Measurements from ENCODE around the gene HYCC1. TPM values are rescaled to one million over a fixed set of nuclear protein-coding genes. Genes with fewer than 3 reads are reported as not detected.
A peak's percentile ranks its signal among the peaks of the same experiment; 100 is the strongest.

HYCC1 gene
- total RNA-seq, 1 donor from 2014 or later, result 50.2 TPM

- no peak for DNase-seq
Observed at GRCh38 chr7:23016345-23017253, 2.7 kb upstream of the HYCC1 start.

DNA sequence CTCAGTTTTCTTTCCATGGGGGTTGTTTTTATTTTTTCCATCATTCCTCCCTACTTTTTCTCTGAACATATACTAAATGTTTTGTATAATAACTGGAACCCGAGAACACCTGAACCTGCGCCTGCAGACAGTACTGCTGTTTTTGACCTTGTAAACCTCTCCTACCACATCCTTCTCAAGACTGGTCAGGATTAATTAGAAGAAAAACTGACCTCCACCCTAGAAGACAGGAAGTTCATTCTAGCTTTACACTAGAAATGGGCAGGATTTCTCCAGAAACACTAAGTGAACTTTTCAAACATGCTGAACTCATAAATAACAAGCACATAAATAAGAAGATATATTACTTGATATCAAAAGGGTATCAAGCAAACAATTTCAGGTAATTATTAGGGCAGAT is 751 bp upstream of the HYCC1 start:
- DNase-seq, result no peak

GRCh38 chr7:23012908-23013714 is 819 bp downstream of the HYCC1 start:
- DNase-seq, result peak; percentile 14

GRCh38 chr7:23012186-23012585 is 1.7 kb downstream of the HYCC1 start:
- DNase-seq, result no peak

DNA sequence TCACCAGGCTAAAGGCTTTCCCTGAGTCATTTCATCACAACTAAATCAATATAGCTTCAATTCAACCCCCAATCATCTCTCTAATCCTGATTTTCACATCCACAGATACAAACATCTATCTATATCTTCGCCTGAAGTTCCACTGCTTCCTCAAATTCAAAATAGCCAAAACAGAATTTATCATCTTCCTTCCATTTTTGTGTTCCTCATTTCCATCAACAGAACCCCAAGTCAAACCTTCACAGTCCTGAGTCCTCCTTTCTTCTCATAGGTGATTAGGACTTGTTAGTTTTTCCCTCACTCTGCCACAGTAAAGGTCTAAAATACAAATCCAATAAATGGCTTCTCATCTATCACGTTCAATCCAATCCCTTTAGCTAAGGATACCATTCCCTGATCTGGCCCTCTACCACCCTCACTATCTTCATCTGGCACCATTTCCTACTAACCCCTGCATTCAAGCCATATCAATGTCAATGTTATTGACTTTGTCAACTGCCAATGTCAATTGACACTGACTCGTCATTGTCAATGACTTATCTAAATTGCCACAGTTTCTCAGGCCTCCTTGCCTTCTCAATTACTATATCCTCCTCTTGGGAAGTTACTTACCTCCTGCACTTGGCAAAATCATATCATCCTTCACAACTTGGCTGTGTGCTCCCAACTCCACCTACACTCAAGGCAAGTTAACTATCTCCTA is 2.6 kb downstream of the HYCC1 start:
- DNase-seq, result no peak

GRCh38 chr7:23009303-23009702 is 4.6 kb downstream of the HYCC1 start:
- DNase-seq, result no peak

DNA sequence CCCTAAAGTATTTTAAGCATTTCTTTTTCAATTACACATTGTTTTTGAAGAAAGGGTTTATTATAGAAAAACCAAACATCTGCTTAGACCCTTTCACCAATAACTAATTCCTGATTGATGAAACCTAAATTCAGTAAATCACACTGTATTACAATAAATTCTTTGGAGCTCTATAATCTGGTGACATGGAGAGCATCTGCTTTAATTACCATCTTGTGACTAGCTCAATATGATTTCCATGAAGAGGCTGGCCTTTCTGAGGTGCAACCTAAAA is 9.7 kb downstream of the HYCC1 start:
- DNase-seq, result peak; percentile 13

- no peak for DNase-seq
Observed at GRCh38 chr7:23003505-23004246, 10.3 kb downstream of the HYCC1 start.

GRCh38 chr7:23002698-23003097 is 11.2 kb downstream of the HYCC1 start:
- no peak for DNase-seq

GRCh38 chr7:23001610-23002009 is 12.3 kb downstream of the HYCC1 start:
- no peak for DNase-seq

DNA sequence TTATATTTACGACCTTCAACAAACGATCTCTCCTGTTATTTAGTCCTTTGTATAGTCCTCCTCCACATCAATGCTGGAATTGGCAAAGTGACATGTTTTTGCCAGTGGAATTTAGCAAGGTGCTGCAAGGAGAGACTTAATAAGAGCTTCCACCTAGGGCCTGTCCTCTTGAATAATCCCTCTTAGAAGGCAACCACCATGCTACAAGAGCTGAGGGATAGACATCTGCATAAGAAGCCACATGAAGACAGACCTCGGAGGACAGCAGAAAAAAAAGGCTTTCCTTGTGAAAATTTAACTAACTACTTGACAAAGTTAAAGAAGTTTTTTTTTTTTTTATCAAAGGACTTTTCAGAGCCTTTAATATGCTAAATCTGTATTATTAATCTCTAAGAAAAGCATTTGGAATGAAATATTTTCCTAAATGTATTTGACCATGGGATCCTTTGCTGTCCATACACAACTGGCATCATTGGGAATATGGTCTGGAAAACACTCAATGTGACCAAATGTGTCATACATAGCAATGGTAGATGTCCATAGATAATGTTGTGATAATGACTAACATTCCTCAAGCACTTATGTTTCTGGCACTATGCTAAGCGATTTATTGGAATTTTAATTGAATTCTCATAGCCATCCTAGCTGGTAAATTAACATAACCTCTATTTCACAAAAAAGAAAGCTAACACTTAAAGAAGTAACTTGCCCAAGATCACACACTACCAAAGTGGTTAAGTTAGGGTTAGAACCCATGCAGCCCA is 13.2 kb downstream of the HYCC1 start:
- no peak for DNase-seq

- DNase-seq, result no peak
Observed at GRCh38 chr7:22998519-22998896, 15.4 kb downstream of the HYCC1 start.

GRCh38 chr7:22997871-22998518 is 15.9 kb downstream of the HYCC1 start:
- no peak for DNase-seq

DNA sequence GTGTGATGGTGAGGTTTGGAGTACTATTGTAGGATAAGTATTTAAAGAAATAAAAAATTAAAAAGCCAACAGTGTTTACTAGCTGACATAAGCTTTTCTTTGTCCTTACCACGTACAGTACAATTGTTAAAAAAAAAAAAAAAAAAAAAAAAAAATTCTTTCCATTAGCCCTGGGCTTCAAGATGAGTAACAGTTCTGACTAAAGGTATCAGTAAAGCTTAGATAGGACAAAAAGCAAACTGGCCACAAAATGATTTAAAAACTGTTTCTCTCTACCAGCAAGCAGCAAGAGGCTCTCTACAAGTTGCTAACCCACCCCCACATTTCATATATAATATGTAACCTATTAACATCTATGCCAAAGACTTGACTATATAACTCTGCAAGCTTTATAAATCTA is 17.5 kb downstream of the HYCC1 start:
- DNase-seq, result no peak

GRCh38 chr7:22995011-22995410 is 18.9 kb downstream of the HYCC1 start:
- DNase-seq, result no peak

GRCh38 chr7:22992874-22993840 is 20.8 kb downstream of the HYCC1 start:
- no peak for DNase-seq

DNA sequence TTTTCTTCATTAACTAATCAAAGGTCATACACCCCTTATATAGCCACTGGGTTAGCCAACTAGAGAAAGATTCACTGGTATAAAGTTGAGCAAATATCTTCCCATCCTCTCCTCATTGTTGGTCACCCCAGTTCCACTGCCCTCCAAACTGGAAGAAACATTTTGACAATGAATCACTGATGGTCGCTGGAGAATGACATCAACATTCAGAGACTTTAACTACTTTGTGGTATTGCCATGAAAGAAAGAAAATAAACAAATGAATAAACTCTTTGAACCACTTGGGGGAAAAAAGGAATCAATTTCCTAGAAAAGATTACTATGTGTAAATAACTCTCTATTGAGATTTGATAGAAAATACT is 23.4 kb downstream of the HYCC1 start:
- no peak for DNase-seq

- DNase-seq, result no peak
Observed at GRCh38 chr7:22989643-22990587, 24.0 kb downstream of the HYCC1 start.

DNA sequence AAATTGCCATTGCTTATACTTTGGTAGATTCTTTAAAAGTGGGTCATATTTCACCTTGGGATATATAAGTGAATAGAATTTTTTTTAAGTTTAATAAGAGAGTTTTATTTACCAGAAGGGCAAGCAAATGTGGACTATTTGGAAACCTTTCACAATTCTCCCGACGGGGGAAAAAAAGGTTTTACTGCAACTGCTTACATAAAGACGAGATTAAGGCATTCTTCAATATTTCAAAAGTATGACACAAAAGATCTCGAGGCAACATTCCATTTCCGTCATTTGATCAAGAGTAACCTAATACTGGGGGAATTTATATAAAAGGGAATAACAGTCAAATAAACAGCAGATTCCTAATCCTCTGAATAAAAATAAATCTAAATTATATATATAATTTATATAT is 28.5 kb downstream of the HYCC1 start:
- DNase-seq, result no peak

Measured in skin of body (tissue), 2 donors.